Embryonic facial prominence (tissue), 1 donor: ENCODE measurements around the gene RFT1.
"Not testable (repeated sequence)": the region's sequence is repeated elsewhere in the genome, so short reads cannot be mapped to it uniquely, and the experiment has no call there.

Experiments
- DNase-seq: peaks from one replicate; pipeline ENCODE4 v3.0.0-alpha.2; 2016; ENCODE audit errors: extremely low spot score

RFT1 gene

DNA sequence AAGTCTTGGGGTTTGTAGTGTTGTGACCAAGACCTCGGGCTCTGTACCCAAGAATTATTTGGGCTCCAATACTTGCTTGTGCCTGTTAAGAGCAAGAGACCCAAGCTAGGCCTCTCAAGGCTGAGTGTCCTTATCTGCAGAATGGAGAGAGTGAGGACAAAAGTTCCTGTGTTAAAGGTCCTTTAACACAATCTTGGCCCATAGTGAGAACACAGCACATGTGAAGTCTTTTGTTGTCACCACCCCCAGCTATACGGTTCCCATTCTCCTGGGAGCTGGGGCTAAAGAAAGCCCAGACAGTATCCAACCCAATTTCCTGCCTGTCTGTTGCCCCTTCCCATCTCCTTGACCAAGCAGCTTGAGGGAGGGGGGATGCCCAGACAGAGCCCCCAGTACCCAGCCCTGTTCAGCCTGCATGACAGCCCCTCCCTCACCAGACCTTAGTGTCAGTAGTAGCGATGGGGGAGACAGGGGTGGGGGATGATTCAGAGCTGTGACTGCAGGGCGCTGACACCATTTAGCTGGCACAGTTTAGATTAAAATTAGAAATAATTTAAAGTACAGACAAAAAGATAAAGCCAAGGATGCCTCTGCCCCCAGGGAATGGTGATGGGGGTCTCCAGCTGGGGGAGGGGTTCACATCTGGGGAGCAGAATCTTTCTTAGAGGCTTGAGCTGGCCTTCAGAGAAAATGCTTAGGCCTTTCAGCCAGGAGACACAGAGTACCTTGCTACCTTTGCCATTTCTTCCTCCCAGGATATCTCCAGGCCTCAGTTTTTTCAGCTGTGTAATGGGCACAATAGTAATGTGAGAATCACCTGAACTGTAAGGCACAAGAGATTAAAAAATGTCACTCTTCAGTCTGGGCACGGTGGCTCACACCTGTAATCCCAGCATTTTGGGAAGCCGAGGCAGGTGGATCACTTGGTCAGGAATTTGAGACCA lies 33.5 kb upstream of the RFT1 start:
- no peak for DNase-seq

DNA sequence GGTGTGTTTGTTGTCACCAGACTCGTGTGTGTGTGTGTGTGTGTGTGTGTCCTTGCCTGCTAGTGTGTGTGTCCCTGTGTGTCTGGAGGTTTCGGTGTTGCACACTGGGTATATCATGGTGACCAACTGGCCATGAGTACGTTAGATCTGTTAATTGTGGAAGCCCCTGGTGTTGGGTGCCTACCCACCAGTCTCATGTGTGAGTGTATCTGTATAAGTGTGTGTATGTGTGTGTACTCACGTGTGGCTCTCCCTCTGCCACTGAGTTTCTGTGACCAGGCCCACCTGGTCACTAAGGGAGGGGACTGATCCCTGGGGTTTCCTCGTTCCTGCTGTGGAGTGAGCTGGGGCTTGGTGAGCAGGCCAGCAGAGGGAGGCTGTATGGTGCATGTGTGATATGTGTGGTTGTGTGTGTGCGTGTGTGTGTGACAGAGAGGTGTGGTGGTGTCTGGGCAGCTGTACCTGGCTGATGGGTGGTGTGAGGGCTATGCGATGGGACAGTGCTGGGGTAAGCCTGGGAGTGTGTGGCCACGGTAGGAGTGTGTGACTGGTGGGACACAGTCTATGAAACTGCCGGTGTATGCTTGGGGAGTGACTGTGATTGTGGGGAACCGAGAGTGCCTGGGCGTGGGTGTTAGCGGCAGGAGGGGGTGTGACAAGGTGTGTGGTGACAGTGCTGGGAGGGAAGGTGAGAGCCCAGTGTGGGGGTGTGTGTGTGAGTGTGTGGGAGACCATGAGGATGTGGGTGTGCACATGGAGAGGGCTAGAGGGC lies 32.6 kb upstream of the RFT1 start:
- no peak for DNase-seq

DNA sequence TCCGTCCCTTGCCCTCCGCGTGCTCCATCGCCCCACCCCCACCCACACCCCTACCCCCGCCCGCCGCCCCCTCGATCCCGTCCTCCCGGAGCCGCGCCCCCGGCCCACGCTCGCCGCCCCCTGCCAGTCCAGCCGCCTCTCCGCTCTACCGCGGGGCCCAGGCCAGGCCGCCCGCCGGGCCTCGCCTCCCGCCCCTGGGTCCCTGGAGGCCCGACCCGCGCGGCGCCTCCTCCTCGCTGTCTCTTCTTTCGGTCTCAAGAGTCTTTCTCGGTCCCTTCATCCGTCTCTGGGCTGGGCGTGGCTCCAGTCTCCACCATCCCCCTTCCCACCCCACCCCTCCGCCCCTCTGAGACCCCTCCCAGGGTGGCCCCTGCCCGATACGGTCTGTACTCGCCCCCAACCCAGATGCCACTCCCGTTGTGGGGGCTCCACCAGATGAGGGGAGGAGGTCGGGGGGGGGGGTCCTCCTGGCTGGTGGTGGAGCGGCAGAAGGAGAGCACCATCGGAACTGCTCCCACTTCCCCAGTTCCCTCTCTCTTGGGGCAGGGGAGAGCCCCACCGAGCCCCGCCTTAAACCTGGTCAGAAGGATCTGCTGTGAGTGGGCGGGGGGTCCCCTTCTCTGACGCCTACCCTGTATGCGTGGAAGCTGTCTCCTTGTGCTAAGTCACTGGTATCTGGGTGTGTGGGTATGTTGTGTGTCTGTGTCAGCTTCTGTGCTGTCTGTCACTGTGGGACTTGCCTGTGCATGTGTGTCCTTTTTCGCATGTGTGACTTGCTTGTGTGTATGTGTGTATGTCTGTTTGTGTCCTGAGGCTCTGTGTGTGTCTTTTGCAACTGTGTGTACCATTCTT lies 31.8 kb upstream of the RFT1 start:
- DNase-seq: no peak

DNA sequence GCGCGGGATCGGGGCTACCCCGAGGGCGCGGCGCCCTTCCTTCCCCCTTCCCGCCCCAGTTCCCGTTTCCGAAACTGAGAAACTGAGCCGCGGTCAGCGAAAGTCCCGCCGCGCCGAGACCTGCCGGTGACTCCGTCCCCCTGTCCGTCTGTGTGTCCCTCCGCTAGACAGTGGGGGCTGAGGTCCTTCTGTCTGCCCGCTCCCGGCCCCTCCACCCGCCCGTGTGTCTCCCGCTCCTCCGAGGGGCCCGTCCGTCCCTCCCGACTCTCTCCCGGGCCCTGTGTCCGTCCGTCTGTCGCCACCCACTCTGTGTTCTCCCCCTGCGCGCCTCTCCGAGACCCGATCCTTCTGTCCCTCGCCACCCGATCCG lies 31.2 kb upstream of the RFT1 start:
- DNase-seq: no peak

DNA sequence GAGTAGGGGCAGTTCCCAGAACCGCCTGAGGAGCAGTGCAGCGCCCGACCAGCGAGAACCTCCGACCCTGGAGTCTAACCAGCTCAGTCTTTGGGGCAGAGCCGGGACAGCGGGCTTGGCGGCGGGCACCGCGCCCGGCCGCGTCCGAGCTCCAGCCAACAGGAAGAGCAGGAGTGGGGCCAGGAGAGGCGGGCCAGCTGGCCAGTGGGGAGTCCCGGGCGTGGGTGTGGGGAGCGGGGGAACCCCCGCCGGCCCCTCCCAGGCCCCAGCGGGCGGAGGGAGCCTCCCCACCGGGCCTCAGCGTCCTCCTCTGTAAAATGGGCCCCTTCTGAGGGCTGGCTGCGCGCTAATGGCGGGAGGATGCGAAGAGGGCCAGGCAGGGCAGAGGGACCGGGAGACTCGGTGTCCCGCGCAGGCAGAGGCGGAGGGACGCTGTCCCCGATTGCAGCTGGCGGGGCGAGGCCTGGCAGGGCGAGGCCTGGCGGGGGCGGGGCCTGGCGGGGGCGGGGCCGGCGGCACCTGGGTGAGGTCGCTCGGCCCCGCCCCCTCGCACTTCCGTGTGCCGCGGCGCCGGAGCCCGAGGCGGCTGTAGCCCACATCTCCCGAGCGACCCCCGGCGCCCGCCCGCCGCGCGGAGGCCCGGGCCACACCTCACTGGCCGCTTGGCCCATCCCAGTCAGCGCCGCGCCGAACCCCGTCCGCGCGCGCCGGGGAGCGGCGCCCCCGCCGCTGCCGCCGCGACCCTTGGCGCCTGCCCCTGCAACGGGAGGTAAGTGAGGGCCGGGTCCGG lies 30.6 kb upstream of the RFT1 start, which contains the start of gene PRKCD:
Gene PRKCD (plus strand): TSS at position 550 of the 790 bp plus-strand sequence. CDS start 17,214 bp downstream, outside the sequence.
- no peak for DNase-seq

DNA sequence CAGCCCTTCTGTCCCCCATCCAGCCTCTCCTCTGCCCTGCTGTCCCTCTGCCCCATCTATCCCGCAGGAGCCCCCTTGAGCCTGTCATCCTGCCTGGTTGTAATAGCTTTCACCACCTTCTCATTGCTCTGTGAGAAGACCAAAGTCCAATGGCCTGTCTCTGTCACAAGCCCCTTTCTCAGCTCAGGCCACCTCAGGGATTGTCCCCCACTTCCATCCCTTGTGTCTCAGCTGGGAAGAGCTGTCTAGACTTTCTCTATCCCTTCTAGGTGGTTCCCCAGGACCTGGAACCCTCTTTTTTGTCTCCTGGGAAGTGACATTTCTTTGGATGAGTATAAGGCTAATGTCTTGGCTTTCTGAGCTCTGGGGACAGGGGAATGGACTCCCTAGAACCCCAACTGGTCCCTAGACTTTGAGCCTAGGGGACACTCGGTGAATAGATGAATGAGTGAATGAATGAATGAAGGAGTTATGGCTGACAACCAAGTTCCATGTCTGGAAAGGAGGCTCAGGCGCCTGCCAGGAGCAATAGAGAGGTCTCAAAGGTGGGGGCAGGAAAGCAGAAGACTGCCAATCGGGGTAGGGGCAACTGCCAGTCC lies 29.9 kb upstream of the RFT1 start:
- DNase-seq: no peak

DNA sequence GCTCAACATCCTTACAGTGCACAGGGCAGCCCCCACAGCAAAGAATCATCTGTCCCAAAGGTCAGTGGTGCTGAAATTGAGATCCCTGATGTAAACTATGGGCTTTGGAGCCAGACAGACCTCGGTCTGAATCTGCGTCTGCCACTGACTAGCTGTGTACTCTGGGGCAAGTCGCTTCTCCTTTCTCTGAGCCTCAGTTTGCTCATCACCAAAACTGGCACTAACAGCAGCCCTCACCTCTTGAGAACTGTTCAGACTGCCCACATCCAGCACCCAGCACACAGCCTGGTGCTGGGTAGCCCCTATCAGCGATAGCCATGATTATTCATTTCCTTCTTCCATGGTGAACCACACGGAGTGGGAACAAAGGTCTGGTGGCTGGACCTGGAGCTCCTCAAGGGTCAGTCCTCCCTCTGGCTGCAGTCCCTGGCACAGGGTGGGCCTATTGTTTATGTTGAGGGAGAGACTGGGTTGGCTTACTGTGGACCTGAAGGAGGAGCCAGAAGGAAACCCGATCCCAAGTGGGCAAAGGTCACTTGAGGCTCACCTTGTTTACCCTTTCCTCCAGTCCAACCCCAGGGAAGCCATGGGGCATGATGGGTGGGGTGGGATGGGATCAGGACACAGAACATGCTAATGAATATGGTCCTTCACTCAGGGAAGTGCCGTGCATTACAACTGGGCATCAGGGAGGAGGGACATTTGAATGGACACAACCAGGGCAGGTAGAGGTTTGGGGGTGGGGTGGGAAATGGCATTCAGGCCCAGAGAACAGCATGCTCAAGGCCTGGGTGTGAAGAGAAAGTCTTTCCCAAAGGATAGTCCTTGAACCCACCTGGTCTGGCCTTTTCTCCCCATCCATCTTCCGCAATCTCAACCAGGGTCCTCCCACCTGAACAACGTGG lies 29.2 kb upstream of the RFT1 start:
- DNase-seq: no peak

DNA sequence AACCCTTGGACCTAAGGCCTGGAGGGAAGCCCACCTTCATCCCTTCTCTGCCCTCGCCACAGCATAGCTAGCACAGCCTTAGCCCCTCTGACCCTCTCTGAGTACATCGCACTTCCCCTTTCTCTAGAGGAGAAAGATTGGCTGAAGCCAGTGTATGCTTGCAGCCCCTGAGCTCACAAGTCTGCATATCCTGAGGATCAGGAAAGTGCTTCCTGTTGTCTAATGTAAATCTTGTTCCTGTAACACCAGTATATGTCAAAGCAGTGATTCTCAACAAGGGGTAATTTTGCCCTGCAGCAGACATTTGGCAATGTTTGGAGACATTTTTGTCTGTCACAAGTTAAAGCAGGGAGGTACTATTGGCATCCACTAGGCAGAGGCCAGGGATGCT lies 28.5 kb upstream of the RFT1 start:
- no peak for DNase-seq

DNA sequence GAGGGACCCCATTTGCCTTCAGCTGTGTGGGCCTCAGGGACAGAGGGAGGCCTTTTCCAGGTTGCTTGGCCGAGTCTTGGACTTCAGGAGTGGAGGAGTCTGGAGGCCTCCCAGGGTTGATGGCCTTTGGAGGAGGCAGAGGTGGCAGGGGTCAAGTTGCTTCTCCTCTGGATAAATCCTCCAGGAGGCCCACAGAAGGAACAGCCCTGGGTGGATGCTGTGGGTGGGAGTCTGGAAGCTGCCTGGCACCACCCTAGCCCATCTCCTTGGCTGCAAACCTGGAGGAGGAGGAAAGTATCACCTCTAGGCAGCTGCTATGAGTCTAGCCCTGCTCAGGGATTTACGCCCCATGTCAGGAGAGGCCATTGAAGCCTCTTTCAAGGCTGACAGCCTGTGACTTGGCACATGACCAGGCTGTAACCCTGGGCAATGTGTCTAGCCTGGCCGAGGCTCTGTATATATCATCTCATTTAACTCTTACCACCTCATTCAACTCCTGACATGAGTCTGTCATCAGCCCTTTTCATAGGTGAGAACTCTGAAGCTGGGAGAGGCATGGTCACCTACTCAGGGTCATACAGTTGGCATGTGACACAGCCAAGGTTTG lies 27.8 kb upstream of the RFT1 start:
- DNase-seq: no peak

DNA sequence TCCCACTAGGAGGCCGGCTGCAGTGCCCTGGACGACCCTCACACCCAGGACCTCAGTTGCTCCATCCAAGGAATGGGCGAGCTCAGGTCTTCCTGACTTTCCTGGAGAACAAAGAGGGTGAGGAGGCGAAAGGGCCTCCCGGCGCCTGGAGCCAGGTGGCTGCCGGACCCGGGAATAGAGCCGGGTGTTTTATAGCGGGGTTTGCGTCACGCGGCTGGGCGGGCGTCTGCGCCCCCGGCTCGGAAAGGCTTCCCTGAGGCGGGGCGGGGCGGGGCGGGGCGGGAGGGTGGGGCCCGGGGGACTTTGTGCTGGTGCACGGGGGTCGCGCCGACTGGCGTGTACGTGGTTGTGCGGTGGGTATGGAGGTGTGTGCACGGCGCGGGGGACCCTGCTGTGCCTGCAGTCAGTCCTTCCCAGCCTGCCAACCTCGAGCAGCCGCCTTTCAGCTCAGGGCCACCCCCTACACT lies 26.2 kb upstream of the RFT1 start:
- DNase-seq: no peak

DNA sequence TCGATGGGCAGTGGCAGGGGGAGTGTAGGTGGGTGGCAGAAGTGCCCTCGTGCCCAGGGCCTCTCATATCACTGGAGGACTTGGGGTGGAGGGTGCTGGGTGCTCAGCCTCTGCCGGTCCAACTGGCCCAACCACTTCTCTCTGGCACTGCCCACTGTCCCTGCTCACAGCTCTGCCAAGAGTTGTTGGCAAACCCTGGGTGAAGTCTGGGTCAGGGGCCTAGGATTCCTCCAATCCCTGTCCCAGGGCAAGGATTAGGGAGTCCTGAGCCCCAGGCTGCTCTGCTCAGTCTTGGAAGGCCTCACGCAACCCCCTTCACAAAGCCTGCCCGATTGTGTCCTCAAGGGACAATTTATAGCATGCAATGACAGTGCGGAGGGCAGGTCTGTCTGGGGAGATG lies 25.5 kb upstream of the RFT1 start:
- DNase-seq: no peak

DNA sequence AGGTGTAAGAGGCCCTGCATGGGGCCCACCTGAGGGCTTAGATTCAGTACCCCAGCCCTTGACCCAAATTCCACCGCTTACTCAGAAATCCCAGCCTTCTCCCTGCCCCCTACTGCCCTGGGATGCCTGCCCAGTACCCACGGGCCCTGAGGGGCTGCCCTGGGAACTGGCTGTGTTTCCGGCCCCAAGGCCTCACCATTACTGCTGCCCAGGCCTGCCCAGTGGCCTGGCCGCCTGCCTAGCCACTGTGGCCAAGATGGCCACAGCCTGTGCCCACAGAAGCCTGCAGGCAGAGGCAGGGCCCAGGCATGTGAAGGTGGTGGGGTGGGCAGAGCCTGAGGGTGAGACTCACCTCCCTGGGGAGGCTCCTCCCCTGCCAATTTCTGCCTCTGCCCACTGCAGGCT lies 24.6 kb upstream of the RFT1 start:
- DNase-seq: no peak

DNA sequence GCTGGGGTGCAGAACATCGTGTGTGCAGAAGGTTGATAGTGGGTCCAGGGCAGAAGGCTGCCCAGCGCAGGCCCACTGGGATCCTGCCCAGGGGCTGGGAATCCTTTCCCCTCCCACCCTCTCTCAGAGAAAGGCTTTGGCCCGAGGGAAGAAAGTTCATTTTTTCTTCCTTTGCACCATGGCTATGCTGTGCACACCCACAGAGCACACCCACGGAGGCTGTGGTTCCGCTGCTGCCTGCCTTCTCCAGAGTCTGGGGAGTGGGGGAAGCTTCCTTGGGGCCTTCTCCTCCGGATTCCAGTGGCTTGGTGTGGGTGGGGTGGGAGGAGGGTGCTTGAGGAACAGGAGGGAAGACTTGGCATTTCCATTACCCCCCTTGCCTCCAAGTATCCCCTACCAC lies 23.7 kb upstream of the RFT1 start:
- DNase-seq: no peak

DNA sequence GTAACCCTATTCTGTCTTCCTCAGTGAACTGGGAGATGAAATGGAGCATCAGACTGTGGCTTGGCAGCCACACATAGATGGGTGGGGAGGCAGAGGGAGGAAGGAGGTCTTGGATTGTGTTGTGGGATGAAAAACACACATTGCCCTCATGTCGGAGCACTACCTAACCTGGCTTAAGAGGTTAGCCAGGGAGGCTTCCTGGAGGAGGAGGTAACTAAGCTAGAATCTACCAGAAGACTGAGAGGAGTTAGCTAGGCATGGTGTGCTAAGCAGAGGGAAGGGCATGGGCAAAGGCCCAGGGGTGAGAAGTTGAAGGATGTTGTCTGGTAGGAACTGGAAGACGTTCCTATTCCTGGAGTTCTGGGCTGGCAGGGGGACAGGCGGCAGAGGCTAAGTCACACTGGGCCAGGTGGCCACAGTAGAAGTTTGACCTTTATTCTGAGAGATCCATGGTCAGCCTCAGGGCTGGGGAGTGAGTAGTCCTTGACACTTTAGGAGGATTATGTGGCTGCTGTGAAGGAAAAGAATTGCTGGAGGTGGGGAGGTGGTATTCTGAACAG lies 23.1 kb upstream of the RFT1 start:
- DNase-seq: no peak

DNA sequence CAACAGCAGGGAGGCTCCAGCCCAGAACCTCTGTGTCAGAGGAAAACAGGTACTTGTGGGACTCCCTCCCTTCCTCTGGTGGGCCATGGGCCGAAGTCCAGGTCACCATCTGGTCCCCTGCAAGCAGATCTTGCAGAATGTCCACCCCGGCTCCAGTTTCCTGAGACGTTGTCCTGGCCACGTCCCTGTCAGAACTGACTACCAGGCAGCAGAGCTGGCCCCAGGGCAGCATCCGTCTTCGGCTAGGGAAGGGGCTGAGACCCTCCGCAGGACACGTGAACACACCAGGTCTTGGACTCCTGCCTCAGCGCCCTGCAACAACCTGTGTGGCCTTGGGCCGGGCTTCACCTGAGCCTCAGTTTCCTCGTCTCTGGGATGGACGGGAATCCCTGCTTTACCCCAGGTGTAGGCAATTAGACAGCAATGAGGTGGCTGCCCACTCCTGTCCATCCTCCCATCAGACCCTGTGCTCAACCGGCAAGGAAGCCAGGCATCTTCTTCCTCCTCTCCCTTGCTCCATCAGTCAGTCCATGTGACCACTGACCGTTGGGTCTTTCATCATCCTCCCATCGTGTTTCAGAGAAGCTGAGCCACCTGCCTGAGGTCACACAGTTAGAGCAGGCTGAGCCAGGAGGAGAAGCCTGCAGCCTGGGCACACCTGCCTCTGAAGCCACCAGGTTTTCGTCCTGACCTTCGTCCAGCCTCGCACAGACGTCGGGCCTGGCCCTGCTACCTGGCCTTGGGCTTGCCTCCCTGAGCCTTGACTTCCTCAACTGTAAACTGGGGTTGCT lies 21.8 kb upstream of the RFT1 start:
- DNase-seq: no peak

DNA sequence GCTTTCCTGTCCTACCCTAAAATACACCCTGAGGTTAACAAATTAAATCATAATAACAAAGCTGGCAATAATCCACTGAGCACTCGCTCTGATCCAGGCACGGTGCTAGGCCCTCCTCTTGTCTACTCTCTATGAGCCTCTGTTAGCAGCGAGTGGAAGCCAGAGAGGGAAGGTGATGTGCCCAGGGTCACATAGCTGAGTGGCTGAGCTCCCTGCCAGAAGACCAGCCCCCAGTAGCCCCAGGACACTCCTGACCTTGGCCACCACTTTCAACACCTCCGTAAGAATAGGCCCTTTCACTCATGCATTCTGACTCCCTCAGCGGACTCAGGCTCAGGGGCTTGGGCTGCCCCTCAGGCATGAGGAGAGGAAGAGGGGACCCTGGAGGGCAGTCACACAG lies 21.2 kb upstream of the RFT1 start:
- DNase-seq: no peak

DNA sequence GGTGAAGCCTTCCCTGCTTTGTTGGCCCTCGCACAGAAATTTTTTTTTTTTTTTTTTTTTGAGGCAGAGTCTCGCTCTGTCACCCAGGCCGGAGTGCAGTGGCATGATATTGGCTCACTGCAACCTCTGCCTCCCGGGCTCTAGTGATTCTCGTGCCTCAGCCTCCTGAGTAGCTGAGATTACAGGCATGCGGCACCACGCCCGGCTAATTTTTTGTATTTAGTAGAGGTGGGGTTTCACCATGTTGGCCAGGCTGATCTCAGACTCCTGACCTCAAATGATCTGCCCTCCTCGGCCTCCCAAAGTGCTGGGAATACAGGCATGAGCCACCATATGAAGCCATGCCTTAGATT lies 20.8 kb upstream of the RFT1 start:
- not testable (repeated sequence) for DNase-seq
